Ecto neural progenitor cell (in vitro differentiated cells): ENCODE measurements around the gene UVSSA.
"Not testable (repeated sequence)": the region's sequence is repeated elsewhere in the genome, so short reads cannot be mapped to it uniquely, and the experiment has no call there.

Source experiments
- DNase-seq: peaks from one replicate; pipeline ENCODE4 v3.0.0-alpha.2; 2018; ENCODE audit warnings: low spot score

Gene UVSSA

DNA sequence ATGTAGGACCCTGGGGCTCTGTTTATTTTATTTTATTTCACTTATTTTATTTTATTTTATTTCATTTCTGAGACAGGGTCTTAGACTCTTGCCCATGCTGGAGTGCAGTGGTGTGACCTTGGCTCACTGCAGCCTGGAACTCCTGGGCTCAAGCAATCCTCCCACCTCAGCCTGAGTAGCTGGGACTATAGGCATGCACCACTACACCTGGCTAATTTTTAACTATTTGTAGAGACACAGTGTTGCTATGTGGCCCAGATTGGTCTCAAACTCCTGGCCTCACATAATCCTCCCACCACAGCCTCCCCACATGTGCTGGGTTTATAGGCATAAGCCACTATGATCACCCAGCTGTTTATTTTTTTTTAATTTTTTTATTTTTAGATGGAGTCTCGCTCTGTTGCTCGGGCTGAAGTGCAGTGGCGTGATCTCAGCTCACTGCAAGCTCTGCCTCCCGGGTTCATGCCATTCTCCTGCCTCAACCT, 96.7 kb downstream of the UVSSA start:
- not testable (repeated sequence) for DNase-seq
